Measurements from ENCODE around the gene ANXA8L1.
"Not testable (repeated sequence)": the region's sequence is repeated elsewhere in the genome, so short reads cannot be mapped to it uniquely, and the experiment has no call there.

ANXA8L1 gene

GRCh38 chr10:46396441-46397279 is 21.1 kb downstream of the ANXA8L1 start:
- intact Hi-C loops (cut with DNase I): not testable (repeated sequence)
- DNase-seq: peak in 1 of 10 donors; percentile 22

DNA sequence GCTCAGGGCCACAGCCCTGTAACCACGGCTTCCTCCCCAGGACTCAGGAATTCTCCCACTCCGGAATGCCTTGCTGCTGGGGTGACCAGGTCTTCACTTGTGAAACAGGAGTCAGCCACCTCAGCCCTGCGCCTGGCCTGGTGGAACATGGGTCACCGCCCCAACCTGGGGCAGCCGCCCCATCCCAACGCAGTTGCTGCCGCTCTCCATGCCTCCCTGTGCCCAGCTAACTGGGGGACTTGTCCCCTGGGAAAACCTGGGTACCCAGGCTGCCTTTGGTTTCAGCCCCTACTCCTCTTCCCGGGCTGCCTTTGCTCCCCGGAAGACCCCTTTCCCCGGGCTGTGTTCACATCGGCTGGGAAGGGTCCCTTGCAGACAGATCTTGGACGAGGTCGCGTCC is 22.2 kb downstream of the ANXA8L1 start:
- peak in 1 of 10 donors; percentile 50 for DNase-seq
- intact Hi-C loops (cut with DNase I): not testable (repeated sequence)

- intact Hi-C loops (cut with DNase I): not testable (repeated sequence)
- DNase-seq: peak in 3 of 10 donors; percentile 4 to 80 (median 77)
These were observed 22.8 kb downstream of the ANXA8L1 start for GRCh38 chr10:46398212-46398886.

- intact Hi-C loops (cut with DNase I); DNase-seq: not testable (repeated sequence)
These were observed 34.0 kb downstream of the ANXA8L1 start for GRCh38 chr10:46409556-46409955.

DNA sequence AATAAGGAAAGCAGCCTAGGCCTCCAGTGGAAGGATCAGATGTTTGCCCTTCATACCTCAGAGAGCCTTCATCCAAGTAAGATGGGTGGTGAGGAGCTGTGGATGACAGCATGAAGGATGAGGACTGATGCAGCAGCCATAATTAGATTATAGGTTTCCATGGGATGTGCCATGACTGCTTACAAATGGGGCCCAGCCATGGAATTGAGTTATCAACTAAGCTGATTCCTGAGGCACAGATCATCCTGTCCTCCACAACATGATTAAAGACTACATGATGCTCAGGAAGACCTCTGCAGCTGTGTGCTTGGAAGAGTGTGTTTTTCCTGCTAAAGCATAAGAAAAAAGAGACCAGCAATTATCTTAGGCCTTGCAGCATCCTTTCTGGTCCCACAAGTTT is 35.5 kb downstream of the ANXA8L1 start:
- DNase-seq; intact Hi-C loops (cut with DNase I): not testable (repeated sequence)

DNA sequence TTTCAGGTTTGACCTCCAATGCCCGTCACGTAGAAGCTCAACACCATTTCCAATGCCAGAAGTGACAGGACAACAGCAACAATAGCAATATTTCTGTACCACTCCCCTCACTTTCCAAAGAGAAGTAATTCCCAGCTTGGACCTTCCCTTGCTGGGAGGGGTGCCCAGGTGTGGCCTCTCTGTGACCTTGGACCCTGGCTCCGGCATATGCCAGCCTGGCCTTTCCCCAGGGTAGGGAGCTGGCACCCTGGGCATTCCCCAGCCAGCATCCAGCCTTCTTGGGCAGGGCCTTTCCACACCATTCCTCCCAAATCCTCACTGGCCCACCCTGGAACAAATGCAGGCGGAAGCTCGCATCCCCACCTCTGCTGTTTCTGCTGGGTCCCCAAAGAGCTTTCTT is 37.1 kb downstream of the ANXA8L1 start:
- DNase-seq; intact Hi-C loops (cut with DNase I): not testable (repeated sequence)

DNA sequence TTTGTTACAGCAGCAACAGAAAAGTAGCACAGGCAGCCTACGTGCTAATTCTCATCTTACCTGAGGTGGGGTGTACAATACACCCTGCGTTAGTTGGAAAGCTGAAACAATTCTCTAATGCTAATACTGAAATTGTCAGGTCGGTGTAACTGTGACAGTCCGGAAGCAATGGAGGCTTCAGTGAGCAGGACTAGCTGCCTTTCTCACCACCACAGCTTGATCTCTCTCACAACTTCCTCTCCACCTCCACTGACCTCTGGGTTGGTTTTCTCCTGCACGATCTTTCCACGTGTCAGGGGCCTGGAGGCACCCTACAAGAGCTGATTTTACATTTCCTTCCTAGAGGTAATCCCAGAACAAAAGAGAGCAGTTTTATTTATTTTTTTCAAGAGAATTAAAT is 39.7 kb downstream of the ANXA8L1 start:
- intact Hi-C loops (cut with DNase I): not testable (repeated sequence)

GRCh38 chr10:46418283-46418682 is 42.7 kb downstream of the ANXA8L1 start:
- DNase-seq; intact Hi-C loops (cut with DNase I): not testable (repeated sequence)

More for the DNA sequence above, 39.7 kb downstream of the ANXA8L1 start:
- DNase-seq: not testable (repeated sequence)

DNA sequence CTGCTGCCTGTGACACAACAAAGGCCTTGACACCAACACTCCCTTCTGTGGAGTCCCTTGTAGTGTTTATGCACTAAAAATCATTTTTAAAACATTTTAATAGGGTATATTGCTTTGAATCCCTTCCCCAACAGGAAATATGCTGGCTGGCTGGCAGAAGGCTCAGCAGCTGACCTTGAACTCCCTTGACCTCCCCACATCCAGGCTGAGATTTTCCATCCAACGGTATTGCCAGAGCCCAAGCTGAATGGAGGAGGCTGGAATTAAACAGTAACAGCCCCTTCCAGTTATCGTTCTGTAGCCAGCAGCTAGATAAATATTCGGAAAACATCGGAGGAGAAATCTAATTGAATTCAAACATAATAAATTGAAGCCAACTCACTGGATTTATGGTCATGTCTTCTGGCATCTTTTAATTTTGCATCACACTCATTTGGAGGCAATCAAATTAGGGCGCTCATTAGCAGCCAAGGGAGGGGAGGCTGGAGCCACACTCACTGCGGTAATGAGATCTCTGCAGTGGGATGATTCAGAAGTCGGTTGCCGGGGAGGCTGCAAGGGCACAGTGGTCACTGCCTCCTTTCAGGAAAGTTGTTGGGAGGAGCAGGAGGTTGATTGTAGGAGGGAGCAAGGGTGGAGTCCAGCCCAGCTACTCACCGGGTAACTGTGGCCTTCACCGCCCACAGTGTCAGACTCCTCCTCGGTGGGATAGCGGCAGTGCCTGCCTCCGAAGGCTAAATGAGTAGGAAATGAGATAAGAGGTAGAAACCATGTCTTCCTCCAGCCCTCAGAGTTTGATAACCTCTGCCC is 44.2 kb downstream of the ANXA8L1 start:
- intact Hi-C loops (cut with DNase I): not testable (repeated sequence)

GRCh38 chr10:46423550-46423949 is 48.0 kb downstream of the ANXA8L1 start:
- intact Hi-C loops (cut with DNase I); DNase-seq: not testable (repeated sequence)

More for the DNA sequence above, 44.2 kb downstream of the ANXA8L1 start:
- DNase-seq: not testable (repeated sequence)

DNA sequence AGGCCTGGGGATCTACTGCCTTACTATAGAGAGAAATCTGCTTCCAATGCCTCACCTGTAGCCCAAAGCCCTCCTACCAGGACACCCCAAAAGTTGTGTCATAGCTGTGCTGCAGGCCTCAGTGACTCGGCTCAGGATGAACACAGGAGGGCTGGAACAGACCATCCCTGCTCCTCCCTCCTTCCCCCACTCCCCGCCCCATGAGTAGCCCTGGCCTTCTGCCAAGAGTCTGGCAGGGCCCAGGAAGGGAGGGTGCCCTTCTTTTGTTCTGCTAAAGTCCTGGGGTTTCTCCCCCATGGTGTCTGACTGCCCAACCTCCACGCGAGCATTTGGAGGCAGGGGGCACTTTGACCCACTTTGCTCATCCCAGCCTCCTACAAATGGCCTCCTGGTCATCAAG is 65.4 kb downstream of the ANXA8L1 start:
- DNase-seq: peak in 1 of 10 donors; percentile 18
- intact Hi-C loops (cut with DNase I): not testable (repeated sequence)

Measured in posterior cingulate gyrus (tissue), 11 donors.